ENCODE measurements around the gene DAPK2. TPM values are rescaled to one million over a fixed set of nuclear protein-coding genes. Genes with fewer than 3 reads are reported as not detected.

The DAPK2 gene
- polyA plus RNA-seq, 1 of the 3 experiments (the other 2 are of a cell fraction) = 1.4 TPM

DNA sequence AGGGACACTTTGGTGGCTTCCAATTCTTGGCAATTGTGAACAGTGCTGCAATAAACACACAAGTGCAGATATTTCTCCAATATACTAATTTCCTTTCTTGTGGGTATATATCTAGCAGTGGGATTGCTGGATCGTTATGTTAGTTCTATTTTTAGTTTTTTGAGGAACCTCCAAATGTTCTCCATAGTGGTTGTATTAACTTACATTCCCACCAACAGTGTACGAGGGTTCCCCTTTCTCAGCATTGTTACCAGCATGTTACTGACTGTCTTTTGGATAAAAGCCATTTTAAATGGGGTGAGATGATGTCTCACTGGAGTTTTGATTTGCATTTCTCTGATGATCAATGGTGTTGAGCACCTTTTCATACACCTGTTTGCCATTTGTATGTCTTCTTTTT lies 92.8 kb downstream of the DAPK2 start:
- no peaks in the 10 kb centered on the region for H4K20me1 ChIP-seq (ENCODE audit: insufficient read depth)
- no peaks in the 10 kb centered on the region for H3K9me3 ChIP-seq
- no peak overlapping the region for H3K4me3 ChIP-seq (ENCODE audit: low read depth in 2 of 2, low read length in 1 of 2)
- DNase-seq = no peak
- whole genome bisulfite sequencing (ENCODE audit: low lambda C conversion rate) = 66% methylated on average over 2 of the region's 2 CpGs
- no peaks in the 10 kb centered on the region for H3K27me3 ChIP-seq (ENCODE audit: insufficient read depth)
- peaks cover 24% of the 10 kb centered on the region for H3F3A ChIP-seq (replicated peaks; ENCODE audit: insufficient read depth)
- no peaks in the 10 kb centered on the region for H3K79me2 ChIP-seq (ENCODE audit: insufficient read depth)
- no peak overlapping the region for H3K4me2 ChIP-seq
- no peaks in the 10 kb centered on the region for H3K36me3 ChIP-seq (replicated peaks in 1 of 2; ENCODE audit: control insufficient read depth in 1 of 2, insufficient read depth in 2 of 2, low read length in 1 of 2)
- POLR2A ChIA-PET = no interaction called here
- no peaks in the 10 kb centered on the region for H3K4me1 ChIP-seq (ENCODE audit: control insufficient read depth in 1 of 2, insufficient read depth in 2 of 2, low read depth in 1 of 2, low read length in 1 of 2)
- H3K9me2 ChIP-seq = no peaks in the 10 kb centered on the region
- no peak overlapping the region for H2AFZ ChIP-seq (ENCODE audit: low read depth)
- no peak overlapping the region for H3K27ac ChIP-seq (ENCODE audit: low read depth in 2 of 2, low read length in 1 of 2)
- CTCF ChIA-PET = interaction anchor here (2.9 kb wide), 1 partner anchor 8 kb away, joined by 19 read pairs; no protein-coding TSS in a partner anchor
- no peak overlapping the region for H3K9ac ChIP-seq
- TF ChIP-seq GABPA (IDR thresholded peaks at IDR 0.05; ENCODE audit: low read depth) (no peak), TAF1 (IDR thresholded peaks at IDR 0.05; ENCODE audit: borderline replicate concordance, low read depth, low read length) (no peak), RCOR1 (IDR thresholded peaks at IDR 0.05; ENCODE audit: low read length) (no peak), USF2 (IDR thresholded peaks at IDR 0.05; ENCODE audit: borderline replicate concordance, low read depth, low read length) (no peak), MEF2A (IDR thresholded peaks at IDR 0.05; ENCODE audit: borderline replicate concordance, low read depth) (no peak), CHD2 (IDR thresholded peaks at IDR 0.05; ENCODE audit: low read length, partially characterized antibody) (no peak), GATA2 (CRISPR knock-in tag; IDR thresholded peaks at IDR 0.05) (no peak), RFX5 (IDR thresholded peaks at IDR 0.05; ENCODE audit: low read length) (no peak), RXRA (IDR thresholded peaks at IDR 0.05; ENCODE audit: borderline replicate concordance, low read depth) (no peak), FOXM1 (IDR thresholded peaks at IDR 0.05; ENCODE audit: low read depth) (no peak), SMC3 (IDR thresholded peaks at IDR 0.05; ENCODE audit: low read depth, low read length) (no peak), SIN3A (IDR thresholded peaks at IDR 0.05; ENCODE audit: borderline replicate concordance, low read depth, low read length) (no peak), NRF1 (IDR thresholded peaks at IDR 0.05; ENCODE audit: low read depth, low read length) (no peak), FOSL2 (IDR thresholded peaks at IDR 0.05; ENCODE audit: borderline replicate concordance, low read depth) (no peak), EZH2phosphoT487 (IDR thresholded peaks at IDR 0.05; ENCODE audit: borderline replicate concordance, low read depth) (no peak), ELF1 (IDR thresholded peaks at IDR 0.05) (no peak), EP300 (IDR thresholded peaks at IDR 0.05; ENCODE audit: borderline replicate concordance in 1 of 2, low read depth in 1 of 2, low read length in 1 of 2) (no peak)
- TF ChIP-seq, protein P1, sequence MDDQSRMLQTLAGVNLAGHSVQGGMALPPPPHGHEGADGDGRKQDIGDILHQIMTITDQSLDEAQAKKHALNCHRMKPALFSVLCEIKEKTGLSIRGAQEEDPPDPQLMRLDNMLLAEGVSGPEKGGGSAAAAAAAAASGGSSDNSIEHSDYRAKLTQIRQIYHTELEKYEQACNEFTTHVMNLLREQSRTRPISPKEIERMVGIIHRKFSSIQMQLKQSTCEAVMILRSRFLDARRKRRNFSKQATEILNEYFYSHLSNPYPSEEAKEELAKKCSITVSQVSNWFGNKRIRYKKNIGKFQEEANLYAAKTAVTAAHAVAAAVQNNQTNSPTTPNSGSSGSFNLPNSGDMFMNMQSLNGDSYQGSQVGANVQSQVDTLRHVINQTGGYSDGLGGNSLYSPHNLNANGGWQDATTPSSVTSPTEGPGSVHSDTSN (IDR thresholded peaks at IDR 0.05) = no peak
- TF ChIP-seq, protein P2, sequence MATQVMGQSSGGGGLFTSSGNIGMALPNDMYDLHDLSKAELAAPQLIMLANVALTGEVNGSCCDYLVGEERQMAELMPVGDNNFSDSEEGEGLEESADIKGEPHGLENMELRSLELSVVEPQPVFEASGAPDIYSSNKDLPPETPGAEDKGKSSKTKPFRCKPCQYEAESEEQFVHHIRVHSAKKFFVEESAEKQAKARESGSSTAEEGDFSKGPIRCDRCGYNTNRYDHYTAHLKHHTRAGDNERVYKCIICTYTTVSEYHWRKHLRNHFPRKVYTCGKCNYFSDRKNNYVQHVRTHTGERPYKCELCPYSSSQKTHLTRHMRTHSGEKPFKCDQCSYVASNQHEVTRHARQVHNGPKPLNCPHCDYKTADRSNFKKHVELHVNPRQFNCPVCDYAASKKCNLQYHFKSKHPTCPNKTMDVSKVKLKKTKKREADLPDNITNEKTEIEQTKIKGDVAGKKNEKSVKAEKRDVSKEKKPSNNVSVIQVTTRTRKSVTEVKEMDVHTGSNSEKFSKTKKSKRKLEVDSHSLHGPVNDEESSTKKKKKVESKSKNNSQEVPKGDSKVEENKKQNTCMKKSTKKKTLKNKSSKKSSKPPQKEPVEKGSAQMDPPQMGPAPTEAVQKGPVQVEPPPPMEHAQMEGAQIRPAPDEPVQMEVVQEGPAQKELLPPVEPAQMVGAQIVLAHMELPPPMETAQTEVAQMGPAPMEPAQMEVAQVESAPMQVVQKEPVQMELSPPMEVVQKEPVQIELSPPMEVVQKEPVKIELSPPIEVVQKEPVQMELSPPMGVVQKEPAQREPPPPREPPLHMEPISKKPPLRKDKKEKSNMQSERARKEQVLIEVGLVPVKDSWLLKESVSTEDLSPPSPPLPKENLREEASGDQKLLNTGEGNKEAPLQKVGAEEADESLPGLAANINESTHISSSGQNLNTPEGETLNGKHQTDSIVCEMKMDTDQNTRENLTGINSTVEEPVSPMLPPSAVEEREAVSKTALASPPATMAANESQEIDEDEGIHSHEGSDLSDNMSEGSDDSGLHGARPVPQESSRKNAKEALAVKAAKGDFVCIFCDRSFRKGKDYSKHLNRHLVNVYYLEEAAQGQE (IDR thresholded peaks at IDR 0.05; ENCODE audit: low read depth, low read length) = no peak
- TF ChIP-seq, protein P3, sequence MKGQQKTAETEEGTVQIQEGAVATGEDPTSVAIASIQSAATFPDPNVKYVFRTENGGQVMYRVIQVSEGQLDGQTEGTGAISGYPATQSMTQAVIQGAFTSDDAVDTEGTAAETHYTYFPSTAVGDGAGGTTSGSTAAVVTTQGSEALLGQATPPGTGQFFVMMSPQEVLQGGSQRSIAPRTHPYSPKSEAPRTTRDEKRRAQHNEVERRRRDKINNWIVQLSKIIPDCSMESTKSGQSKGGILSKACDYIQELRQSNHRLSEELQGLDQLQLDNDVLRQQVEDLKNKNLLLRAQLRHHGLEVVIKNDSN (IDR thresholded peaks at IDR 0.05; ENCODE audit: borderline replicate concordance, low read depth) = no peak

Measured in SK-N-SH (cell line).